Measurements from ENCODE around the gene RSAD1.

The RSAD1 gene

DNA sequence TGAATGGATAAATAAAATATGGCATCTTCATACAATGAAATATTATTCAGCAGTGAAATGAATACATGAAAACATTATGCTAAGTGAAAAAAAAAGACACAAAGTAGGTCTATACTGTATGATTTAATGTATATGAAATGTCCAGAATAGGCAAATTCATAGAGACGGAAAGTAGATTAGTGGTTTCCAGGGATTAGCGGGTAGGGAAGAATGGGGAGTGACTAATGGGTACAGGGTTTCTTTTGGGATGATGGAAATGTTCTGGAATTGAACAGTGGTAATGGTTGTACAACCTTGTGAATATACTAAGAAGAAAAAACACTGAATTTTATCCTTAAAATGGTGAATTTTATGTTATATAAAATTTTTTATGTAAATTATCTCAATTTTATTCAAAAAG lies 21.1 kb downstream of the RSAD1 start:
- TF ChIP-seq, protein P1, sequence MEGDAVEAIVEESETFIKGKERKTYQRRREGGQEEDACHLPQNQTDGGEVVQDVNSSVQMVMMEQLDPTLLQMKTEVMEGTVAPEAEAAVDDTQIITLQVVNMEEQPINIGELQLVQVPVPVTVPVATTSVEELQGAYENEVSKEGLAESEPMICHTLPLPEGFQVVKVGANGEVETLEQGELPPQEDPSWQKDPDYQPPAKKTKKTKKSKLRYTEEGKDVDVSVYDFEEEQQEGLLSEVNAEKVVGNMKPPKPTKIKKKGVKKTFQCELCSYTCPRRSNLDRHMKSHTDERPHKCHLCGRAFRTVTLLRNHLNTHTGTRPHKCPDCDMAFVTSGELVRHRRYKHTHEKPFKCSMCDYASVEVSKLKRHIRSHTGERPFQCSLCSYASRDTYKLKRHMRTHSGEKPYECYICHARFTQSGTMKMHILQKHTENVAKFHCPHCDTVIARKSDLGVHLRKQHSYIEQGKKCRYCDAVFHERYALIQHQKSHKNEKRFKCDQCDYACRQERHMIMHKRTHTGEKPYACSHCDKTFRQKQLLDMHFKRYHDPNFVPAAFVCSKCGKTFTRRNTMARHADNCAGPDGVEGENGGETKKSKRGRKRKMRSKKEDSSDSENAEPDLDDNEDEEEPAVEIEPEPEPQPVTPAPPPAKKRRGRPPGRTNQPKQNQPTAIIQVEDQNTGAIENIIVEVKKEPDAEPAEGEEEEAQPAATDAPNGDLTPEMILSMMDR (conservative IDR thresholded peaks at IDR 0.05; ENCODE audit: low read depth, low read length): no peak
- no peak for DNase-seq (ENCODE audit: low read depth)
- H3K4me3 ChIP-seq (ENCODE audit: low read depth, low read length): no peak overlapping the region

DNA sequence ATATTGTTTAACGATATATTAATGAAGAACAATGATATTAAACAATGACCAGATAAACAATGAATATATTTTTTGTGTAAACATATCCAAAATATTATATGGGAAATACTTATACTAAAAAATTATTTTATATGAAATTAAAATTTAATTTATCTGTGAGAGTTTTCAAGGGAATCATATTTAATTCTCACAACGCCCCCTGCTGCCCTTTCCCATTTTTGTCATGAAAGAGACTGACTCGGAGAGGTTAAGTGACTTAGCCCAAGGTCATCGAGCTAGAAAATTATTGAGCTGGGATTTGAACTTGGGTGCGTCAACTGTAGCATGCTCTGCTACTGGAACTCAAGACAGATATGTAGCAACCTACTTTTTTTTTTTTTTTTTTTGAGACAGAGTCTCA lies 22.4 kb downstream of the RSAD1 start:
- TF ChIP-seq, protein P1 (conservative IDR thresholded peaks at IDR 0.05; ENCODE audit: low read depth, low read length): peak; percentile 58
- DNase-seq (ENCODE audit: low read depth): peak; percentile 33
- no peak overlapping the region for H3K4me3 ChIP-seq (ENCODE audit: low read depth, low read length)

DNA sequence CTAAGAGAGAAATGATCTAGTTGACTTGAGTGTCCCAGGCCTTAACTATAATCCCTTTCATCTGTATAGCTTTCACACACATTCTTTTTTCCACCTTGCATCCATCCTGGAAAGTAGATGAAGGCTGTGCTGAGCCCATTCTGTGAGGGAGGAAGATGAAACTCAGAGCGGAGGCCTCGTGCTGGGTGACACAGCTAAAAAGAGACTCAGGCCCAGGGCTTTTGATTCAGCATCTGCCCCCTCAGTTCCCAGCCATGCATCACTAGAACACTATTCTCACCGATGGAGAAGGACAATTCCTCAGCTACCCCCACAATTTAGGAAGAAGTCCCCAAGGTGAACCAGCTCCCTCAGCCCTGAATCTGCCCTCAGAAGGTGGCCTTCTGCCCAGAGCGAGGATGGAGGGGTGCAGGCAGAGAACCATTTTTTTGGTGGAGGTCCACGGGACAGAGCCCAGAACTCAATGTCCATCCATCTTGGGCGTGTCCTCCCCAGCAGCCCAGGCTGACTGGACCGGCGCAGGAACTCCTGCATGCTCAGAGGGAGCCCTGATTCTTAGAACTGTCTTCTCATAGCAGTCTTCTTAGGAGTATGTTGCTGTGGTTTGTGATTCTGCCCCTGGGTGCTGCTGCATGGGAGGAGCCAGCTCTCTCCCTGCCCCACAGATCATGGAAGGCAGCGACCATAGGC lies 23.8 kb downstream of the RSAD1 start:
- TF ChIP-seq, protein P1 (conservative IDR thresholded peaks at IDR 0.05; ENCODE audit: low read depth, low read length): no peak
- H3K4me3 ChIP-seq (ENCODE audit: low read depth, low read length): no peak overlapping the region
- DNase-seq (ENCODE audit: low read depth): no peak

DNA sequence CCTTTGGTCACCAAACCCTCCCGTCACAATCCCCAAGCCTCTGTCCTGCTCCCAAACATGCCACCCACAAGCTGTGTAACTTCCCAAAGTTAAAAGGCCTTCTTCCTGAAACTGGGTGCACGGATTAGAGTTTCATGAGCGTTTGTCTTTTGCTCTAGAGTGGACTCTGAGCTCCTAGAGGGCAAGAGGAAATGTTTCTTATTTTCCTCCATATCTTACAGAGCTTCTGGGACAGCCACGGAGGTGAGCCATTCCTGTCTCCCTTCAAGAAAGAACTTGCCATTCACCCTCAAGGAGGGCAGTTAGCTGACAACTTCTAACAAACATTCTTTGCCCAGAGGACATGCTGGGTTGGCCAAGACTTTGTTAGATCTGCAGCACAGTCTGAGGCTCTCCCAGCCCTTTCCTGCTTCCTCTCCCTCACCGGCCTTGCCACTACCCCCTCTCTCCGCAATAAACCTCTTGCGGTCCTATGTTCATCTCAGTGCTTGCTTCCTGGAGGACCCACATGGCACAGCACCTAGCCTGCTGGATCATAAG lies 27.0 kb downstream of the RSAD1 start:
- H3K4me3 ChIP-seq (ENCODE audit: low read depth, low read length): no peak overlapping the region
- no peak for DNase-seq (ENCODE audit: low read depth)
- TF ChIP-seq, protein P1 (conservative IDR thresholded peaks at IDR 0.05; ENCODE audit: low read depth, low read length): no peak

DNA sequence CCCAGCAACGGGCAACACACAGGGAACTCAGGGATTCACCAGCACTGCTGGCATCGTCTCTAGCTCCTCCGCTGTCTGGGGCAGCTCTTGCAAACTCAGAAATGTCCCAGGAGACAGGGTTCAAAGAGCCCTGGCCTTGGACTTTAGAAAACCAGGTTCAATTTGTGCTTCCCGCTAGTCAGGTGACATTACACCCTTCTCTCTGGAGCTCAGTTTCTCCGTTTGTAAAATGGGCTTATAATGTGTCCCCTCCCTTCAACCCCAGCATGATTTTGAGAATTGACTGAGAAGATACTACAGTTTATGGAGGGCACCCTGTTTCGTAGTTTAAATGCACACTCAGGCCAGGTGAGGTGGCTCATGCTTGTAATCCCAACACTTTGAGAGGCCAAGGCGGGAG lies 27.6 kb downstream of the RSAD1 start:
- DNase-seq (ENCODE audit: low read depth): no peak
- no peak overlapping the region for H3K4me3 ChIP-seq (ENCODE audit: low read depth, low read length)
- TF ChIP-seq, protein P1 (conservative IDR thresholded peaks at IDR 0.05; ENCODE audit: low read depth, low read length): no peak

DNA sequence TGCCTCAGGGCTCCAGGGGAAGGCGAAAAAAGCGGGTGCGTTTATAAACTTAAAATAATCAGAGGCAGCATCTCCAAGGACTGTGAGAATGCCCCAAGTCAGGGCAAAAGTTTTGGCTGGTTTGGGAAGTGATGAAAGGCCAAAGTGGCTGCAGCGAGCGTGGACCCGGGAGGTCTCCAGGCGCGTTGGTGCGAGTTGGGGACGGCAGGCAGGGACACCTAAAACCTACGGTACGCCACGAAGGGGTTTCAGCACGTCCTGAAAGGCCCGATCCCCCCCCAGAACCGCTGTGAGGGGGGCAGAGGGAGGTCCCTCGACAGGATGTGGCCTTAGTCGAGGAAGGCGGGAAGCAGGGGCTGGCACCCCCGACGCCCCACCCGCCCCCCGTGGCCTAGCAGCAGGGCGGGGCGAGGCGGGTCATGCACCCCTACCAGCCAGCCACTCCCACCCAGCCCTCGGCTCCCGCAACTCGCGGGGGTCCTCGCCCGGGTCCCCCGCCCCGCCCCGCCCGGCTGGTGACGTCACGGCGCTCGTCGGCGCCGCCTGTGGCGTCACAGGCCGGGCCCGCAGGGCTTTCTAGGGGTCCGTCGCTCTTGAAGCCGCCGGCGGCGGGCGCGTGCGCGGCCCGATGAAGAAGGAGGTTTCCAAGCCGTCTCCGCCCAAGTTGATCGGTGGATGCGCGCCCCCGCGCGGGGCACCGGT lies 29.4 kb downstream of the RSAD1 start, which contains the start of gene MYCBPAP:
MYCBPAP (plus strand) TSS at position 569 of the 702 bp plus-strand sequence. CDS start 236 bp downstream, outside the sequence.
- DNase-seq (ENCODE audit: low read depth): peak; percentile 81
- H3K4me3 ChIP-seq (ENCODE audit: low read depth, low read length): peak within 1 kb of the TSS; percentile 56
- TF ChIP-seq, protein P1 (conservative IDR thresholded peaks at IDR 0.05; ENCODE audit: low read depth, low read length): no peak
